ENCODE data around the gene COX7A2L. TPM values are rescaled to one million over a fixed set of nuclear protein-coding genes. Genes with fewer than 3 reads are reported as not detected.

Gene COX7A2L
- total and polyA plus RNA-seq, 10 of the 15 experiments (the other 5 are each of a cell fraction or from before 2014, with no cell fraction given): 134 to 532 (median 222) TPM

DNA sequence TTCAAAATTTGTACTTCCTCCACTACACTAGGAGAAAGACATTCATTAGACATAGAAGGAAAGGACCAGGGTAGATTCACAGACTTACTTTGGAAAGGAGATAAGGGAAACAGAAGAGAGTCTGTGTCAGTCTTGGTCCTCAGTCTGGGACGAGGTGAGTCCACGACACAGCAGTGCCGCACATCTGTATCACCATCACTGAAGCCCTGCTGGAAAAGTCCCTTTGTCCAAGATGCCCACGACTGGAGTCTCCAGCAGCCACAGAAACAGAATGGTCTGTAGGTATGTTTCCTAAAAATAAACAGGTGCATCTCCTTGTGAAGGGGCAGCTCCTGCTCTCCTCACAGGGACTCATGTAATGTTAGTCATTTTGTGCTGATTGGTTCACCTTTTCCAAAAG, 27.4 kb downstream of the COX7A2L start:
- no peaks in the 10 kb centered on the region for H3K27me3 ChIP-seq (replicated peaks in 1 of 2; ENCODE audit: control insufficient read depth in 2 of 2, insufficient read depth in 2 of 2, low read length in 1 of 2)
- no peak for FAIRE-seq
- DNase-seq (ENCODE audit: low read depth, low spot score): no peak
- no peak overlapping the region for H3K27ac ChIP-seq (ENCODE audit: control insufficient read depth, insufficient read depth)
- H3K4me2 ChIP-seq (ENCODE audit: control insufficient read depth, insufficient read depth): no peak overlapping the region
- no peak overlapping the region for H2AFZ ChIP-seq (ENCODE audit: control insufficient read depth, low read depth, low read length)
- ChIA-PET SMC1A (ENCODE audit: uncharacterized antibody, unreplicated experiment) (no interaction called here), CTCF (interaction anchor here (0.8 to 1.6 kb wide), 2 partner anchors 28 to 464 kb away, joined by 3 read pairs; no protein-coding TSS in a partner anchor), POLR2A (no interaction called here), RAD21 (ENCODE audit: unreplicated experiment) (no interaction called here)
- no peak overlapping the region for H3K9ac ChIP-seq (ENCODE audit: control insufficient read depth, insufficient read depth, low read length)
- intact Hi-C loops (cut with micrococcal nuclease; ENCODE audit: unreplicated experiment) (no loop called here), in situ Hi-C loops (cut with MboI) (loop anchor here (10.0 kb wide), 1 partner anchor 459 kb away; no protein-coding TSS in a partner anchor)
- no peaks in the 10 kb centered on the region for H3K79me2 ChIP-seq (ENCODE audit: control insufficient read depth, insufficient read depth, low read length)
- no TSS peak for BruUV-seq (replicated peaks)
- 84% methylated on average over 4 of the region's 4 CpGs for WGBS (ENCODE audit: insufficient coverage, insufficient replicate concordance, low lambda C conversion rate, missing lambda C conversion rate)
- no peaks in the 10 kb centered on the region for H4K20me1 ChIP-seq (ENCODE audit: control insufficient read depth, insufficient read depth)
- TF ChIP-seq RELA (IDR thresholded peaks at IDR 0.05; ENCODE audit: borderline replicate concordance, partially characterized antibody) (no peak), GATAD2B (conservative IDR thresholded peaks at IDR 0.05; ENCODE audit: low read depth) (no peak), POLR2A (IDR thresholded peaks at IDR 0.05; ENCODE audit: low read depth, low read length) (0 out of 2 replicates have a peak, but pooled peaks have one; percentile 17), SREBF1 (IDR thresholded peaks at IDR 0.05; ENCODE audit: low read length) (no peak)
- no peak for ATAC-seq
- no peaks in the 10 kb centered on the region for H3K4me1 ChIP-seq (ENCODE audit: control insufficient read depth, insufficient read depth, low read length)
- no peak overlapping the region for H3K4me3 ChIP-seq
- H3K9me3 ChIP-seq (replicated peaks; ENCODE audit: control insufficient read depth, insufficient read depth, low read length): no peaks in the 10 kb centered on the region
- peaks cover 7 to 31% of the 10 kb centered on the region in 2 experiments for H3K36me3 ChIP-seq (ENCODE audit: control insufficient read depth in 2 of 2, insufficient read depth in 2 of 2, low read length in 1 of 2)

DNA sequence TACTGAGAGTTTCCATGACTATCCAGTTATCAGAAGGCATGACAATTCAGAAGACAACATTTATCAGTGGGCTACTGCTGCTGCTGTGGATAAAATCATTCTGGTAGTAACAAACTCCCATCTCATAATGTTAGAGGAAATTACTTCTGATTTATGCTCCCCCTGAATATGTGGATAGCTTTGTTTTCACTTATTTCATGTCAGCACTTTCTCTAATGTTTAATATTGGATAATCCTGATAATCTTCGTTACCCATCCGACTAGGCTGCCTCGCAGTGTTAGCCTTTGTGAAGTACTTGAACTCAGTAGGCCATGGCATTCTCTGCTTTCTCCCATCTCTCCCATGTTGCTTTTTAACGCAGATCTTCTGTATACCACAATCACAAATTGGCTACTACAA, 28.4 kb downstream of the COX7A2L start:
- no peak for TF ChIP-seq ZZZ3 (IDR thresholded peaks at IDR 0.05; ENCODE audit: control insufficient read depth, insufficient read length, low read depth)
- Histone ChIP-seq H3K4me3 (no peak overlapping the region), H3K9me3 (replicated peaks; ENCODE audit: control insufficient read depth, insufficient read depth, low read length) (no peaks in the 10 kb centered on the region), H3K27ac (ENCODE audit: control insufficient read depth, insufficient read depth) (no peak overlapping the region), H3K4me2 (ENCODE audit: control insufficient read depth, insufficient read depth) (no peak overlapping the region), H3K27me3 (replicated peaks in 1 of 2; ENCODE audit: control insufficient read depth in 2 of 2, insufficient read depth in 2 of 2, low read length in 1 of 2) (no peaks in the 10 kb centered on the region), H2AFZ (ENCODE audit: control insufficient read depth, low read depth, low read length) (no peak overlapping the region), H3K9ac (ENCODE audit: control insufficient read depth, insufficient read depth, low read length) (no peak overlapping the region), H3K4me1 (ENCODE audit: control insufficient read depth, insufficient read depth, low read length) (no peaks in the 10 kb centered on the region), H4K20me1 (ENCODE audit: control insufficient read depth, insufficient read depth) (no peaks in the 10 kb centered on the region), H3K36me3 (ENCODE audit: control insufficient read depth in 2 of 2, insufficient read depth in 2 of 2, low read length in 1 of 2) (peaks cover 5 to 31% of the 10 kb centered on the region in 2 experiments), H3K79me2 (ENCODE audit: control insufficient read depth, insufficient read depth, low read length) (no peaks in the 10 kb centered on the region)
- SMC1A ChIA-PET (ENCODE audit: uncharacterized antibody, unreplicated experiment): interaction anchor here (1.1 kb wide), 1 partner anchor 236 kb away, joined by 3 read pairs; no protein-coding TSS in a partner anchor
- intact Hi-C loops (cut with micrococcal nuclease; ENCODE audit: unreplicated experiment): no loop called here
- no peak for FAIRE-seq
- in situ Hi-C loops (cut with MboI): loop anchor here (10.0 kb wide), 1 partner anchor 458 kb away; no protein-coding TSS in a partner anchor
- BruUV-seq (replicated peaks): no TSS peak
- ATAC-seq: no peak
- CTCF ChIA-PET: interaction anchor here (1.4 kb wide), 1 partner anchor 245 kb away, joined by 3 read pairs; no protein-coding TSS in a partner anchor
- 100% methylated on average over 4 of the region's 4 CpGs for WGBS (ENCODE audit: insufficient coverage, insufficient replicate concordance, low lambda C conversion rate, missing lambda C conversion rate)
- no peak for DNase-seq (ENCODE audit: low read depth, low spot score)
- POLR2A ChIA-PET: no interaction called here
- RAD21 ChIA-PET (ENCODE audit: unreplicated experiment): no interaction called here

Data from GM12878 (cell line).